Activated CD4-positive, alpha-beta T cell treated with anti-CD3 and anti-CD28 coated beads for 48 hours (primary cell): Measurements from ENCODE around the gene BORCS8.
"Not testable (repeated sequence)": the region's sequence is repeated elsewhere in the genome, so short reads cannot be mapped to it uniquely, and the experiment has no call there.

Experiments used
- DNase-seq: peaks from one replicate; pipeline ENCODE4 v3.0.0-alpha.2; 2020

The BORCS8 gene

DNA sequence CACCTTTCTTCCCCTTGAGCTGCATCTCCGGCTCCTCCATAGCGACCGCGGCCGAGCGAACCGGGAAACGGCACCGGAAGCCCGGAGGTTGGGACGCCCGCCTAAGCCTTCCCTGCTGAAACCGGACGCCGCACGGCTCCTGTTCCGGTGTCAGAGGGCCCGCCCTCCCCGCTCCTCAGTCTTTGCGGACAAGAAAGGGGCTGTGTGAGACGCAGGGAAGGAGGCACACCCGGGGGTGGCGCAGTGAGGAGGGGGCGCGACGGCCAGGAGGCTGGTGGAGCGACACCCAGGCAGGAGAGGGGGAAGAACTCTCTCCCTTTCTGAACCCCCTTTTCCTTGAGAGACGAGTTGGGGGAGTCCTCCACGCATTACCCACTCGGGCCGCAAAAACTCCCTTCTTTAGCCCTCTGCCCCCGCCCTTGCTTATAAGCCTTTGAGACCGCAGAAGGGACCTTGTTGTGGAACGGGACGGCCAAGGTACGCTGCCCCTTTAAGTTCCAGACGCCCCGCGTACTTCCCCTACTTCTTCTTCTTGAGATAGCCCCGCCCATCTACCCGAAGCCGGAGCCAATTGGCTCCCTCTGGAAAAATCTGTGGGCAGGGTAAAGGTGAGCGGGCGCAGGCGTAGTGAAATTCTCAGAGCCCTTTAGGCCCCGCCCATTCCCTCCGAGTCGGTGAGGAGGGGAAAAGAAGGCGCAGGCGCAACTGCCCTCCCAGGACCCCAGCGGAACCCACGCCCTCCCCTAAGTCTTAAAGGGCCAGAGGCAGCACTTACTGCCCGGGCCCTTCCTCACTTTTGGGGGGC is at the start of gene BORCS8, which contains the start of gene RFXANK:
Gene BORCS8, minus strand, starts transcription at position 75 of the 805 bp plus-strand sequence. Its CDS starts 35 bp downstream, at position 40.
Gene RFXANK, plus strand, starts transcription at position 181 of the 805 bp plus-strand sequence. CDS start 1,689 bp downstream, outside the sequence.
- DNase-seq, result peak; percentile 100

DNA sequence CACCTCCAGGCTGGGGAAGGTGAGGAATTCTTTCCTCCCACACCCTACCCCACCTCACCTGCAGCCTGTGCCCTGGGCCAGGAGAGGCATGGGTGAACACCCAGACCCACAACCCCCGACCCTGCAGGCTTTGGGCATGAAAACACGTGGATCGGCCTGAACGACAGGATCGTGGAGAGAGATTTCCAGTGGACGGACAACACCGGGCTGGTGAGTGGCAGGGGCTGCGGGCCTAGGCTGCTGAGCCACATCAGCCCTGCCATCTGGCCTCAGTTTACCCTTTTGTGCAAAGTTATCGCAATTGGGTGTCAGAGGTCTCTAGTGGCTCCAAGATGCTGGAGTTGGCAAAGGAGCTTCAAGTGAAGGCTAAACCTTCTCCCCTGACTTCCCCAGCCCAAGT is 48.5 kb upstream of the BORCS8 start:
- no peak for DNase-seq

DNA sequence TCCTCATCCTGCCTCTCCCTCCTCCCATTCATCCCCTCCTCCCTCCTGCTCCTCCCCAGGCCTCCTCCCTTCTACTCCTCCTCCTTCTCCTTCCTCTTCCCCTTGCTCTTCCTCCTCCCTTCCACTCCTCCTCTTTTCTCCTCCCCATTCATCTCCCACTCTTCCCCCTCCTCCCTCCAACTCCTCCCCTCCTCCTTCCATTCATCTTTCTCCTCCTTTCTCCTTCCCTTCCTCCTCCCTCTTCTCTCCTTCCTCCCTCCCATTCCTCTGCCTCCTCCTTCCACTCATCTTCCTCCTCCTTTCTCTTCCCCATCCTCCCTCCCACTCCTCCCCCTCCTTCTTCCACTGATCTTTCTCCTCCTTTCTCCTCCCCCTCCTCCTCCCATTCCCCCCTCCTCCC is 47.7 kb upstream of the BORCS8 start:
- DNase-seq, result no peak

DNA sequence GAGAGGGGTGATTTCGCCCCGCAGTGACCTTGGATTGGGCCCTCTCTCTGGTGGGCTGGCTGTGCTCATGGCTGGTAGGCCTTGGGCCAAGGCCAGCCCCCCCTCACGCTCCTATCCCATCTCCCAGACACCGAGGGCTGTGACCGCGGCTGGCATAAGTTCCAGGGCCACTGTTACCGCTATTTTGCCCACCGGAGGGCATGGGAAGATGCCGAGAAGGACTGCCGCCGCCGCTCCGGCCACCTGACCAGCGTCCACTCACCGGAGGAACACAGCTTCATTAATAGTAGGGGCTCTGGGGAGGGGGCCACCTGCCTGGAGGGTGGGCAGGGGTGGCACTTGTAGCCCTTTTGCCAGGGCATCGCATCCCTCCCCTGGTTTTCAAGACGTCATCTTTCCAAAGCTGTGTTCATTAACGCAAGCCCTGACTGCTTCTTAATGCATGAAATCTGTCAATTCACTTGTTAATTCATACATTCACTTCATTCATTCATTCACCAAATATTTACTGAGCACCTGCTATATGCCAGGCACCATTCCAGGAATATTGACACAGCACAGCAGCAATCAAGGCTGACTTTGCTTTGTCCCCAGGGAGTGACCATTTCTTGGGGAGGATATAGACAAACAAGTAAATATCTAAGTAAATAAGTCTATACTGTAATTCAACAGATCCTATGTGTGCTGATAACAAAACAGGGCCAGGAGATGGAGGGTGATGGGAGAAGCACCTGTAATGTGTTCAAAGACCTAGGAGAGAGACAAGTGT is 46.4 kb upstream of the BORCS8 start:
- no peak for DNase-seq

DNA sequence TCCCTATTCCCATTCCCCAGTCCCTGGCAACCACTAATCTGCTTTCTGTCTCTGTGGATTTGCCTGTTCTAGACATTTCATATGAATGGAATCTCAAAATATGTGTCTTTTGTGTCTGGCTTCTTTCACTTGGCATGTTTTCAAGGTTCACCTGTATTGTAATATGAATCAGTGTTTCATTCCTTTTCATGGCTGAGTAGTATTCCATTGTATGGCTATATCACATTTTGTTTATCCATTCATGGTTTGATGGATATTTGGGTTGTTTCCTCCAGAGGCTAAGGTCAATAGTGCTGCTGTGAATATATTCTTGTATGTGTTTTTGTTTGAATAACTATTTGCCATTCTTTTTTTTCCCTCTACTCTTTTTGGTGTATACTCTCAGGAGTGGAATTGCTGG is 44.2 kb upstream of the BORCS8 start:
- no peak for DNase-seq

DNA sequence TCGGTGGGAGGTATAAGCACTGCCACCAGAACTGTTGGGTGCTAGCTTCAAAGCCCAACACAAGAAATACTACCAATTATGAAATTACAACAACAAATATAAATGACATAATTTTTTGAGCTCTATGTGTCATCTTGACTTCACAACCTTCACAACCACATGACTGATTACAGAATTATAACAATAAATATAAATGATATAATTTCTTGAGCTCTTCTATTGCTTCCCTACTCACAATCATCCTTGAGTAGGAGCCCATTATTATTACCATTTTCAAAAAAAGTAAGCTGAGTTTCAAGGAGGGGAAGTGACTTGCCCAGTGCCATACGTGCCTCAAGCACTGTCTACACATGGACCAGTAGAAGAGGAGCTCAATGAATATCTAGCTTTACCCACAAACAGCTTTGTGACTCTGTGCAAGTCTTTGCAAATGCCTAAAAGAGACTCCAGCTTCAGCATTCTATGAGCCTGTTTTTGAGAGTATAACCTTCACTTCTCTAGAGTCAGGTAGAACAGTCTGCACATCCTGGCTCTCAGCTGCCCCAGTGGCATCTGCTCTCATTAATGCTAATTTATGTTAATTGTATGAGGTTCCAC is 42.4 kb upstream of the BORCS8 start:
- DNase-seq, result no peak

DNA sequence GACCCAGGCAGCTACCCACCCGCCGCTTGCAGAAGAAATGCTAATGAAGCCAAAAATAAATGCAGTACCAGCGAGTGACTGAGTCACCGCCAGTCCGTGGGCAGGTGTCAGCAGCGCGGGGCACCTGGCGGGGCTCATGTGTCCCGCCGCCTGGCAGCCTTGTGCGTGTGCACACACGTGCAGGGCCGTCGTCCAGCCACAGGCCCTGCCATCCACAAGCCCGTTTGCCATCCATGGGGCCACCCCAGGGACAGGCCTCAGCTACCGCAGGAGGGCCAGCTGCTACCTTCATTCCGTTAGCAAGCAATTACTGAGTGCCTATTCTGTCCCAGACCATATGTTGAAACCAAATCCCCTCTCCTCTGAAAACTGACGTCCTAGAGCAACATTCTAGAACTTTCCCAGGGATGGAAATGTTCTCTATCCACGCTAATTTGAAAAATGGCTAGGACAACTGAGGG is 40.3 kb upstream of the BORCS8 start:
- DNase-seq, result no peak

DNA sequence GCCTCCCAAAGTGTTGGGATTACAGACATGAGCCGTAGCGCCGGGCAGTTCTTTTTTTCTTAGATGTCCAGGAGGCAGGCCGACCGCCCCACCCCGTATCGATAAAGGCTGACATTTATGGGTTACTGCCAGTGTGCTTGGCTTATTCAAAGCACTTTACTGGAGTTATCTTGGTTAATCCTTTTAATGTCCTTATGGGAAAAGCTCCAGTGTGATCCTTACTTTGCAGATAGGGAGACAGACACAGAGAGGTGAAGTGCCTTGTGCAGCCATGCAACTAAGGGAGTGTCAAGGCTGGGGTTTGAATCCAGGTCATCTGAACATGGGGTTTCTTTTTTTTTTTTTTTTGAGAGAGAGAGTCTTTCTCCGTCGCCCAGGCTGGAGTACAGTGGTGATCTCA is 39.0 kb upstream of the BORCS8 start:
- DNase-seq, result no peak

DNA sequence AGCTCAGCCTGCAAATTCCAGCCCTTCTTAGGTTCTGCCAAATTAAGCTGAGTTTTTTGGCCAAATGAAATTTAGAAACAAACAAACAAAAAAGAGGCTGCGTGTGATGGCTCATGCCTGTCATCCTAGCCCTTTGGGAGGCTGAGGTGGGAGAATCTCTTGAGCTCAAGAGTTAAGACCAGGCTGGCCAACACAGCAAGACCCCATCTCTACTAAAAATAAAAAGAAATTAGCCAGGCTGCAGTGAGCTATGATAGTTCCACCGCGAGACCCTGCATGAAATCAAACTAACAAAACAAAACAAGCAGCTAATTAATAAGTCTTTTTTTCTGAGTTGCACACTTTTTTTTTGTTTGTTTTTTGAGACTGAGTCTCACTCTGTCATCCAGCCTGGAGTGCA is 37.7 kb upstream of the BORCS8 start:
- no peak for DNase-seq

DNA sequence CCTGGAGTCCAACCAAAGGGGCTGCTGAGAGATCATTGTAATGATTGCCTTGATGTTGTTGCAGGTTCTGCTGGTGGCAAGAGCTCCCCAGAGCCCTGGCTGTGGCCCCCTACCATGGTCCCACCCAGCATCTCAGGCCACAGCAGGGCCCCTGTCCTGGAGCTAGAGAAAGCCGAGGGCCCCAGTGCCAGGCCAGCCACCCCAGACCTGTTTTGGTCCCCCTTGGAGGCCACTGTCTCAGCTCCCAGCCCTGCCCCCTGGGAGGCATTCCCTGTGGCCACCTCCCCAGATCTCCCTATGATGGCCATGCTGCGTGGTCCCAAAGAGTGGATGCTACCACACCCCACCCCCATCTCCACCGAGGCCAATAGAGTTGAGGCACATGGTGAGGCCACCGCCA is 35.3 kb upstream of the BORCS8 start:
- DNase-seq, result no peak

DNA sequence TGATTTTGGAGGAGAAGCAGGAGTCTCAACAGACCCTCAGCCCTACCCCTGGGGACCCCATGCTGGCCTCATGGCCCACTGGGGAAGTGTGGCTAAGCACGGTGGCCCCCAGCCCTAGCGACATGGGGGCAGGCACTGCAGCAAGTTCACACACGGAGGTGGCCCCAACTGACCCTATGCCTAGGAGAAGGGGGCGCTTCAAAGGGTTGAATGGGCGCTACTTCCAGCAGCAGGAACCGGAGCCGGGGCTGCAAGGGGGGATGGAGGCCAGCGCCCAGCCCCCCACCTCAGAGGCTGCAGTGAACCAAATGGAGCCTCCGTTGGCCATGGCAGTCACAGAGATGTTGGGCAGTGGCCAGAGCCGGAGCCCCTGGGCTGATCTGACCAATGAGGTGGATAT is 34.7 kb upstream of the BORCS8 start:
- DNase-seq, result no peak

DNA sequence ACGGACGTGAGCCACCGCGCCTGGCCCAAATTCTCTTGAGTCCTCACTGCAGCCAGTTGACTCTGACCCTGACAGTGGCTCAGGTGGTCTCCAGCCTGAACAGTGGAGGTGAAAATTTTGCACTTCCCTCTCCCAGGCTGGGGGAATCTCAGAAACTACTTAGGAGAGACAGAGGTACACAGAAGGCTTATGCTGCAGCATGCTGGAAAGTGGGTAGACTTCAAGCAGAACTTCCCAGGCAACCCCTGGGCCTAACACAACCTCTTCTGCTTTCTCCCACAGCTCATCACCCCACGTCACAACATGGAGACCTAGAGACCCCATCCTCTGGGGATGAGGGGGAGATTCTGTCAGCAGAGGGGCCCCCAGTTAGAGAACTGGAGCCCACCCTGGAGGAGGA is 34.3 kb upstream of the BORCS8 start:
- no peak for DNase-seq

DNA sequence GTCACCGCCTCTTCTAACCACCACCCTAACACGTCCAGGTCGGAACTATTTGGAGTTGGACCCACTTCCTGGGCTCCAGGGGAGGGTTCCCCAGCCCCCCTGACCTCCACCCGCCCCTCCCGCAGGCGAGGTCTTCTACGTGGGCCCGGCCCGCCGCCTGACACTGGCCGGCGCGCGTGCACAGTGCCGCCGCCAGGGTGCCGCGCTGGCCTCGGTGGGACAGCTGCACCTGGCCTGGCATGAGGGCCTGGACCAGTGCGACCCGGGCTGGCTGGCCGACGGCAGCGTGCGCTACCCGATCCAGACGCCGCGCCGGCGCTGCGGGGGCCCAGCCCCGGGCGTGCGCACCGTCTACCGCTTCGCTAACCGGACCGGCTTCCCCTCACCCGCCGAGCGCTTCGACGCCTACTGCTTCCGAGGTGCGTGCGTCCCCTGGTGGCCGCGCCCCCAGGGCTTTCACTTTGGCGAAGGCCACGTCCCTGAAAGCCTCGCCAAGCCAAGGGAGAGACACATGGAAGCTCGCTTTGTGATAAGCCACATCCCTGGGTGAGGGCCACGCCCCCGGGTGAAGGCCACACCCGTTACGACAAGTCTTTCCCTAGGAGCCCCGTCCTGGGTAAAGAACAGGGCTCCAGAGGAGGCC is 33.0 kb upstream of the BORCS8 start:
- DNase-seq, result peak; percentile 82

DNA sequence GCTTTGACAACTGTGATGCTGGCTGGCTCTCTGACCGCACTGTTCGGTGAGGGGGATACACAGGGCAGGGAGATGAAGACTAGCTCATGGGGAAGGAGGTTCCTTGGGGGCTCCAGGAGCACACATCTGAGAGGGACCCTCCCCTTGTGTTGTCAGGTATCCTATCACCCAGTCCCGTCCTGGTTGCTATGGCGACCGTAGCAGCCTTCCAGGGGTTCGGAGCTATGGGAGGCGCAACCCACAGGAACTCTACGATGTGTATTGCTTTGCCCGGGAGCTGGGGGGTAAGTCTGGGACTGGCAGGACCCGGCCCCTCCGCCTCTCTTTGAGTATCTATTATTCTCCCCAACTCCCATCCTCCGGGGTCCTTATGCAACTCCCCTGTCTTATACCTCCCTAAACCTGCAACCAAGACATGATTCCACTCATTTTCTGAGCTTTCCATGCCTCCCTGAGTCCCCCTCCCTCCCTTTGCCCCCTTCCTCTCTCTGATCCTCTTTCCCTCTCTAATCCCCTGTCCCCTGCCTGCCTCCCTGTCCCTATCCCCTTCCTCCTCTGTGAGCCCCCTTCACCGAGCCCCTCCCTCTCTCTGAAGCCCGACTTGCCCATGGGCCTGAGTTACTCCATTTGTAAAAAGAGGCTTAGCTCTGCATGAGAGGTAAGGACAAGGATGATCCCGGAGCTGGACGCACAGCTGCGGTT is 32.3 kb upstream of the BORCS8 start:
- no peak for DNase-seq

DNA sequence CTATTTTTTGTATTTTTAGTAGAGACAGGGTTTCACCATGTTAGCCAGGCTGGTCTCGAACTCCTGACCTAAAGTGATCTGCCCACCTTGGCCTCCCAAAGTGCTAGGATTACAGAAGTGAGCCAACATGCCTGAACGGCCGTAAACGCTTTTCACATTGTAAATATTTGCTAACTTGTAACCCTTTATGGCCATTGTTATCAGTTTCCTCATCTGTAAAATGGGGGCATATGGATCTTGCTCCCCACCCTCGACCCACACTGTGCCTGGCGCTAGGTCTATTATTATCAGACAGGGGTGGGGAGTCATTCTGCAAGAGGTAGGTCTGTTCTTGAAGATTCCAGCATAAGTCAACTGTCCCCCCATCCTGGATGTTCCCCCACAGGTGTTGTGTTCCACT is 31.7 kb upstream of the BORCS8 start:
- no peak for DNase-seq

DNA sequence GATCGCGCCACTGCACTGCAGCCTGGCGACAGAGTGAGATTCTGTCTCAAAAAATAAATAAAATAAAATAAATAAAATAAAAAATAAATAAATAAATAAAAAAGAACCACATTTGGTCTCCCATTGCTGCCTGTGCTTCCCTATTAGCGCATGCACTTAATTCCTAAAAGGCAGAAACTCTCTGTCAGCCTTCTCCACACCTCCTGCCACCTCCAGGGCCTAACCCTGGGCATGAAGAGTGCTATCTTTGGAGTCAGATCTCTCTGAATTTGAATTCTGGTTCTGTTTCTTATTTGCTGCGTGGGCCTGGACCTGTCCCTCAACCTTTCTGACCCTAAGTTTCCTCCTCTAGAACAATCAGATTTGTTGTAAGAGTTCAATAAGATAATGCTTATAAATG is 31.1 kb upstream of the BORCS8 start:
- DNase-seq, result no peak

DNA sequence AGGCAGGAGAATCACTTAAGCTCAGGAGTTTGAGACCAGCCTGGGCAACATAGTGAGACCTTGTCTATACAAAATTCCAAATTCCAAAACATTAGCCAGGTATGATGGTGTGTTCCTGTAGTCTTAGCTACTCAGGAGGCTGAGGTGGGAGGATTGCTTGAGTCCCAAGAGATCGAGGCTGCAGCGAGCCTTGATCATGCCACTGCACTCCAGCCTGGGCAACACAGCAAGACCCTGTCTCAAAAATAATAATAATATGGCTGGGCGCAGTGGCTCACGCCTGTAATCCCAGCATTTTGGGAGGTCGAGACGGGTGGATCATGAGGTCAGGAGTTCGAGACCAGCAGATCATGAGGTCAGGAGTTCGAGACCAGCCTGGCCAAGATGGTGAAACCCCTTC is 29.0 kb upstream of the BORCS8 start:
- DNase-seq, result not testable (repeated sequence)

DNA sequence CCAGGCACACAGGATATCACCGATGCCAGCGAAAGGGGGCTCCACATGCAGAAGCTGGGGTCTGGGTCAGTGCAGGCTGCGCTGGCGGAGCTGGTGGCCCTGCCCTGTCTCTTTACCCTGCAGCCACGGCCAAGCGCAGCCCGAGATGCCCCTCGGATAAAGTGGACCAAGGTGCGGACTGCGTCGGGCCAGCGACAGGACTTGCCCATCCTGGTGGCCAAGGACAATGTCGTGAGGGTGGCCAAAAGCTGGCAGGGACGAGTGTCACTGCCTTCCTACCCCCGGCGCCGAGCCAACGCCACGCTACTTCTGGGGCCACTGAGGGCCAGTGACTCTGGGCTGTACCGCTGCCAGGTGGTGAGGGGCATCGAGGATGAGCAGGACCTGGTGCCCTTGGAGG is 27.0 kb upstream of the BORCS8 start:
- DNase-seq, result no peak

DNA sequence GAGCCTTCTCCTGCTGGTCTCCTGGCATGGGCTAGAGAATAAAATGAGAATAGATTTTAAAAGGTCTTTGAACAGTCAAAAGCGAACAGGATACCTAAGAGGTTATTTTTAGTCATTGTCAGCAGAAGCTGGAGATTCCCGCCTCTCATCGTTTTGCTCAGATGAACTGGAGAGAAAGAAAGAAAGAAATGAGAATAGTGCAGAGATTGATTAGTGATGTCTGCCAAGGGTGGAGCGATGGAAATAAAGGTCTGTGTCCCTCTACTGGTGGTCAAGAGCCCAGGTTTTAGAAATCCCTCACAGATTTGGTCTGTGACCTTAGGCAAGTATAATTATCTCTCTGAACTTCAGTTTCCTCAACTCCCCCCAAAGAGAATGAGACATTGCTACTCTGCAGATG is 25.1 kb upstream of the BORCS8 start:
- DNase-seq, result no peak

DNA sequence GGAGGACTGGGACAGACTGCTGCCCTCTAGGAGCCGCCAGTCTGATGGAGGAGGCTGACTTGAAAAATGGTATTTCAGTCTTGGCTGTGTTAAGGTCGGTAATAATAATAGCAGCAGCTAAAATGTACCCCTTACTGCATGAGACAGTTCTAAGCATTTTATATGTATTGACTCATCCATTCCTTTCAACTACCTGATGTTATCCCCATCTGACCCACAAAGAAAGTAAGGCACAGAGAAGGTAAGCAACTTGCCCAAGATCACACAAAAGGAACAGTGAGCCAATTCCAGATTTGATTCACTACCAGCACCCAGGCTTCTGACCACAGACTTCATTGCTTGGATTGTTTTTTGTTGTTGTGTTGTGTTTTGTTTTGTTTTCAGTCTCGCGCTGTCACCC is 23.8 kb upstream of the BORCS8 start:
- DNase-seq, result no peak

DNA sequence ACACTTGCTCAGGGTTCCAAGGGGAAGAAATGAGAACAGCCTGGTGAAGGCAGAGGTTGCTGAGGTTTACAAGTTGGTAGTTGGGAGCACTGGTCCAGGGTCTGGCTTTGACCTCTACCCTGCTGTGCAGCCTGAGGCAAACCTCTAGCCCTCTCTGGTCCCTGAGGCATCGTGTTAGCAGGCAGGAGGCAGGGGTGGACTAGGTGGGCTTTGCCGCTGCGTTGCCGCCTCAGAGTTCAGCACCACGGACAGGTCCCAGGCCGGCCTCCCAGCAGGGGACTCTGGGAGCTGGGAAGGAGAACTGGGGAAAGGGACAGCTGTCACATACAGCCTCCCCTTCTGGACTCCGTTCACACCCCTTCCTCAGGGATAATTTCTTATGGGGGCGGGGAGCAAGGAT is 22.9 kb upstream of the BORCS8 start:
- DNase-seq, result peak; percentile 45

DNA sequence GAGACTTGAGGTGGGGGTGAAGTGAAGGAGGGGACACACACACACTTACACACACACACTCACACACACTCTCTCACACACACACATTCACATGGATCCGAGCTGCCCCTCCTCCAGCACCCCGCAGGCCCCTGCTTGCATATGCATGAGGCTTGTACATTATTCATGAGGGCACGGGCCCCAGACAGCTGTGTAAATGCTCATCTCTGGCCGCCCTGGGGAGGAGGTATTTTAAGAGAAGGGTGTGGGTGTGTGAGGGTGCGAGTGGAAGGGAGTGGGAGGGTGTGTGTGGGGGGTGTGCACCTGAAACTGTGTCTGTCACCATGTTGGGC is 22.2 kb upstream of the BORCS8 start:
- no peak for DNase-seq
